Heart left ventricle (tissue), 16 donors: ENCODE results near the gene RAB12. TPM values are rescaled to one million over a fixed set of nuclear protein-coding genes. Genes with fewer than 3 reads are reported as not detected.

Experiments used
- ATAC-seq, 4 donors: fragments of 200-7000 bp; cut with Tn5 transposase; one replicate each; pipeline ENCODE4 v1.9.1; 2020 to 2022; ENCODE audit warnings: moderate library complexity in 4 of 4, mild to moderate bottlenecking in 3 of 4, moderate number of reproducible peaks in 1 of 4
- DNase-seq, 5 donors: peaks; one replicate each; pipeline ENCODE4 v3.0.0-alpha.2; 2020
- H3K27ac ChIP-seq, 12 donors: fragments of 200-600 bp; sonication (generic) in 4 of 12; one replicate each; pipeline versions ENCODE4 v1.5.0 to v1.8.0; 2016 to 2022; ENCODE audit warnings: mild to moderate bottlenecking in 2 of 12
- H3K27me3 ChIP-seq, 9 donors: fragments of 200-600 bp; sonication (generic) in 2 of 9; one replicate each; pipeline versions ENCODE4 v1.5.1 to v1.8.0; 2016 to 2022; ENCODE audit warnings: mild to moderate bottlenecking in 3 of 9
- H3K36me3 ChIP-seq, 9 donors: fragments of 200-600 bp; sonication (generic) in 2 of 9; one replicate each; pipeline versions ENCODE4 v1.5.0 to v1.8.0; 2018 to 2022; ENCODE audit warnings: mild to moderate bottlenecking in 2 of 9
- H3K4me1 ChIP-seq, 12 donors: fragments of 200-600 bp; sonication (generic) in 4 of 12; one replicate each; pipeline versions ENCODE4 v1.5.0 to v1.8.0; 2016 to 2022; ENCODE audit warnings: mild to moderate bottlenecking in 3 of 12
- H3K4me3 ChIP-seq, 12 donors: fragments of 200-600 bp; sonication (generic) in 4 of 12; one replicate each; pipeline versions ENCODE4 v1.5.0 to v1.8.0; 2017 to 2022; ENCODE audit warnings: mild to moderate bottlenecking in 9 of 12, moderate library complexity in 4 of 12
- H3K9me3 ChIP-seq, 12 donors: fragments of 200-600 bp; sonication (generic) in 4 of 12; one replicate each; pipeline versions ENCODE4 v1.5.0 to v1.8.0; 2016 to 2022; ENCODE audit warnings: mild to moderate bottlenecking in 1 of 12
- POLR2A ChIP-seq, 2 donors: fragments of 450-650 bp; IDR thresholded peaks; one replicate each; pipeline ENCODE4 v1.6.1; 2017; ENCODE audit warnings: antibody characterized with exemption in 2 of 2, mild to moderate bottlenecking in 2 of 2, moderate library complexity in 2 of 2
- WGBS, 4 donors: extraction: QIAGEN DNeasy Blood & Tissue Kit in 2 of 4; methylation state at CpG; one replicate each; pipeline versions ENCODE4 v1.1.5 to v1.1.7; 2013 to 2018; 5-methylcytosine and 5-hydroxymethylcytosine counted together
- intact Hi-C, 10 donors: fragments of 100-400 bp; cut with DNase I; formaldehyde crosslinking; loops; one replicate each; pipeline versions ENCODE4 v1.11.1 to v1.14.2; 2022
- polyA plus RNA-seq, 2 donors: library from polyadenylated mRNA; stranded (reverse); fragments of 200-250 nt; gene quantifications; one replicate each; pipeline ENCODE4 v1.2.3, GENCODE V29; 2013
- total RNA-seq, 9 donors: library from RNA; depleted of rRNA in 2 of 9; stranded (reverse); fragments of >200 nt in 2 of 9; fragmentation: NEBNext Ultra II Directional in 3 of 9; extraction: Animal tissue kit (Norgen Biotek cat#: 25700) in 3 of 9; gene quantifications; one replicate each; pipeline versions ENCODE4 v1.1.0 to v1.2.4, GENCODE V29; 2016 to 2023
- TF ChIP-seq, protein P1 (sequence below), 12 donors: fragments of 200-600 bp; sonication (generic) in 4 of 12; IDR thresholded peaks; one replicate each; pipeline versions ENCODE4 v1.5.0 to v1.8.0; 2018 to 2022; ENCODE audit warnings: antibody characterized with exemption in 12 of 12, mild to moderate bottlenecking in 5 of 12
- donor health status: ischemic (EF 13 %, LVEDD 7.1; RV severe dilation, severe dysfunction).
- donor health status: healthy with polysubstance abuse.
- donor health status: DM: no; HTN: yes; CAD: no.
- donor health status: DM: no; HTN: no; CAD: no.
- donor health status: ischemic (EF 25% LVEDD 6.9; RV normal size, moderate dysfunction).
- donor health status: ischemic (EF 25% LVEDD 5.7; RV mildly dilated, moderate dysfunction).
- donor health status: healthy.
- donor health status: DM: yes; HTN: yes; CAD: no.
- donor health status: ischemic (EF 35%, LVEDD 5.7; RV mildly dilated, moderate dysfunction).
- donor health status: nonischemic (EF 11% LVEDD 7.7; RV severe dilation, severe dysfunction).
- donor health status: DM: yes; HTN: yes; CAD: no.
- donor health status: PGD.
- donor health status: ischemic (EF 29% LVEDD 5.4; RV normal size, mild dysfunction).
- donor health status: nonischemic (EF 23%, LVEDD 6.1; RV moderate dilation, normal function).

Gene RAB12
- total and polyA plus RNA-seq, 11 donors, result 51.5 to 123 (median 82.3) TPM

GRCh38 chr18:8611916-8612576 lies 2.8 kb downstream of the RAB12 start:
- ATAC-seq, result no peak
- intact Hi-C loops, result no loop called here
- H3K4me1 ChIP-seq, result peaks cover 6 to 73% (median 59%) of the 10 kb centered on the region in 12 donors
- no peaks in the 10 kb centered on the region for H3K9me3 ChIP-seq
- WGBS, 4 donors, result 89 to 91% (median 90%) methylated on average over 17 of the region's 17 CpGs
- no peaks in the 10 kb centered on the region for H3K27me3 ChIP-seq
- TF ChIP-seq POLR2A (IDR thresholded peaks at IDR 0.05), result no peak
- TF ChIP-seq, protein P1, sequence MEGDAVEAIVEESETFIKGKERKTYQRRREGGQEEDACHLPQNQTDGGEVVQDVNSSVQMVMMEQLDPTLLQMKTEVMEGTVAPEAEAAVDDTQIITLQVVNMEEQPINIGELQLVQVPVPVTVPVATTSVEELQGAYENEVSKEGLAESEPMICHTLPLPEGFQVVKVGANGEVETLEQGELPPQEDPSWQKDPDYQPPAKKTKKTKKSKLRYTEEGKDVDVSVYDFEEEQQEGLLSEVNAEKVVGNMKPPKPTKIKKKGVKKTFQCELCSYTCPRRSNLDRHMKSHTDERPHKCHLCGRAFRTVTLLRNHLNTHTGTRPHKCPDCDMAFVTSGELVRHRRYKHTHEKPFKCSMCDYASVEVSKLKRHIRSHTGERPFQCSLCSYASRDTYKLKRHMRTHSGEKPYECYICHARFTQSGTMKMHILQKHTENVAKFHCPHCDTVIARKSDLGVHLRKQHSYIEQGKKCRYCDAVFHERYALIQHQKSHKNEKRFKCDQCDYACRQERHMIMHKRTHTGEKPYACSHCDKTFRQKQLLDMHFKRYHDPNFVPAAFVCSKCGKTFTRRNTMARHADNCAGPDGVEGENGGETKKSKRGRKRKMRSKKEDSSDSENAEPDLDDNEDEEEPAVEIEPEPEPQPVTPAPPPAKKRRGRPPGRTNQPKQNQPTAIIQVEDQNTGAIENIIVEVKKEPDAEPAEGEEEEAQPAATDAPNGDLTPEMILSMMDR (IDR thresholded peaks at IDR 0.05), result no peak
- H3K4me3 ChIP-seq, result peak overlapping the region in 3 of 12 donors; percentile 78 to 97 (median 92)
- H3K27ac ChIP-seq, result no peak overlapping the region
- no peak for DNase-seq
- peaks cover 0 to 11% (median 0%) of the 10 kb centered on the region in 9 donors for H3K36me3 ChIP-seq

DNA sequence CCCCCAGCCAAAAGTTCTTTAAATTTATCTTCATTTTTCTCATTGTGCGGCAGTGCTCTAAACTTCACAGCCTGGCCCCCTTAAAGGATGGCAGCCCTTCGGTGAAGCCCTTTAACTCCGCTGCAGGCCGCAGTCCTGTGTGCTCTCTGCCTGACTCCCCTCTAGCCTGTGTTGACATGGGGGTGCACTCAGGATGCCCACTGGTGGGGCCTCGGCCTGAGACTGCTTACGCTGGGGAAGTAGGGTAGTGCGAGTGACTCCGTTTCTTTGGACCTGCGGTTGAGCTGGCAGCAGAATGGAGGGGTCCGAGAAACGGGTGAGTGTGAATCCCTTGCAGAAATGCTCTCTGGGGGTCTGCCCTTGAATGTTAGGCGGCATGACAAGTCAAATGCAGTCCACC lies 5.6 kb downstream of the RAB12 start:
- intact Hi-C loops, result no loop called here
- peaks cover 0 to 11% (median 0%) of the 10 kb centered on the region in 9 donors for H3K36me3 ChIP-seq
- WGBS, 4 donors, result 87 to 91% (median 91%) methylated on average over 12 of the region's 12 CpGs
- TF ChIP-seq POLR2A (IDR thresholded peaks at IDR 0.05), result no peak
- TF ChIP-seq, protein P1 (IDR thresholded peaks at IDR 0.05), result no peak
- H3K27ac ChIP-seq, result peak overlapping the region in 6 of 12 donors; percentile 3 to 79 (median 64)
- no peaks in the 10 kb centered on the region for H3K27me3 ChIP-seq
- ATAC-seq (no peak), DNase-seq (no peak)
- H3K4me3 ChIP-seq, result no peak overlapping the region
- H3K9me3 ChIP-seq, result no peaks in the 10 kb centered on the region
- peaks cover 6 to 85% (median 55%) of the 10 kb centered on the region in 12 donors for H3K4me1 ChIP-seq

- peak in 1 of 5 donors; percentile 35 for DNase-seq
- Histone ChIP-seq H3K36me3 (peaks cover 0 to 11% (median 0%) of the 10 kb centered on the region in 9 donors), H3K27me3 (no peaks in the 10 kb centered on the region), H3K4me3 (peak overlapping the region in 2 of 12 donors; percentile 1 to 8), H3K27ac (peak overlapping the region in 10 of 12 donors; percentile 26 to 79 (median 52)), H3K9me3 (no peaks in the 10 kb centered on the region), H3K4me1 (peaks cover 6 to 86% (median 57%) of the 10 kb centered on the region in 12 donors)
- TF ChIP-seq POLR2A (IDR thresholded peaks at IDR 0.05), result no peak
- TF ChIP-seq, protein P1 (IDR thresholded peaks at IDR 0.05), result no peak
- 32 to 42% (median 40%) methylated on average over 4 of the region's 4 CpGs for WGBS, 4 donors
- peak; percentile 70 to 86 (median 82) for ATAC-seq
- intact Hi-C loops, result no loop called here
Measured at GRCh38 chr18:8615397-8616027, 6.3 kb downstream of the RAB12 start.

- H3K27ac ChIP-seq, result peak overlapping the region in 9 of 12 donors; percentile 12 to 79 (median 53)
- H3K36me3 ChIP-seq, result peaks cover 0 to 11% (median 0%) of the 10 kb centered on the region in 9 donors
- DNase-seq (no peak), ATAC-seq (no peak)
- H3K27me3 ChIP-seq, result no peaks in the 10 kb centered on the region
- WGBS, 4 donors, result 48 to 67% (median 54%) methylated on average over 4 of the region's 4 CpGs
- no peaks in the 10 kb centered on the region for H3K9me3 ChIP-seq
- TF ChIP-seq POLR2A (IDR thresholded peaks at IDR 0.05), result no peak
- TF ChIP-seq, protein P1 (IDR thresholded peaks at IDR 0.05), result no peak
- no peak overlapping the region for H3K4me3 ChIP-seq
- intact Hi-C loops, result no loop called here
- peaks cover 6 to 86% (median 57%) of the 10 kb centered on the region in 12 donors for H3K4me1 ChIP-seq
Measured at GRCh38 chr18:8616028-8616401, 6.8 kb downstream of the RAB12 start.
